PC-3 (cell line): Measurements from ENCODE around the gene KRT85. TPM values are rescaled to one million over a fixed set of nuclear protein-coding genes. Genes with fewer than 3 reads are reported as not detected.

ENCODE experiments used
- ATAC-seq: fragments of 200-7000 bp; cut with Tn5 transposase; 2 replicates; pipeline ENCODE4 v1.9.1; 2020; ENCODE audit warnings: mild to moderate bottlenecking, moderate library complexity
- BruUV-seq: library from RNA; stranded (reverse); fragments of 400-500 nt; replicated peaks from 2 replicates; lab custom pipeline; 2021; lab: Mats Ljungman, UMichigan
- CTCF ChIA-PET: fragments of 300-600 bp; sonication (Branson Sonifier 250); formaldehyde crosslinking; loops from one replicate; lab custom pipeline; 2022; ENCODE audit warnings: antibody characterized with exemption; lab: Charles Lee
- POLR2A ChIA-PET: fragments of 300-600 bp; sonication (Branson Sonifier 250); formaldehyde crosslinking; loops from one replicate; lab custom pipeline; 2022; ENCODE audit warnings: antibody characterized with exemption; ENCODE audit not compliant: unreplicated experiment; lab: Charles Lee
- DNase-seq: peaks from one replicate; pipeline ENCODE4 v3.0.0-alpha.2; 2015
- H2AFZ ChIP-seq: fragments of 300-600 bp; sonication (generic); 2 replicates; pipeline ENCODE4 v1.6.0; 2016; ENCODE audit warnings: antibody characterized with exemption, low read length
- H3F3A ChIP-seq: fragments of 300-600 bp; sonication (generic); one replicate; pipeline ENCODE4 v1.6.0; 2017; ENCODE audit warnings: antibody characterized with exemption, low read length, control low read depth, mild to moderate bottlenecking; ENCODE audit not compliant: unreplicated experiment
- H3K27ac ChIP-seq: fragments of 300-600 bp; sonication (generic); 2 replicates; pipeline ENCODE4 v1.5.1; 2016; ENCODE audit warnings: mild to moderate bottlenecking, low read length
- H3K27me3 ChIP-seq: fragments of 300-600 bp; sonication (generic); 2 replicates; pipeline ENCODE4 v1.6.1; 2016; ENCODE audit warnings: low read length, mixed read lengths
- H3K36me3 ChIP-seq: fragments of 300-600 bp; sonication (generic); 2 replicates; pipeline ENCODE4 v1.6.1; 2016; ENCODE audit warnings: low read depth, mixed run types, low read length, mixed read lengths
- H3K4me1 ChIP-seq: fragments of 300-600 bp; sonication (generic); 2 replicates; pipeline ENCODE4 v1.5.1; 2016; ENCODE audit warnings: low read length; ENCODE audit not compliant: insufficient read depth
- H3K4me2 ChIP-seq: fragments of 300-600 bp; sonication (generic); 2 replicates; pipeline ENCODE4 v1.6.0; 2016; ENCODE audit warnings: low read length
- H3K4me3 ChIP-seq: fragments of 300-600 bp; sonication (generic); 2 replicates; pipeline ENCODE4 v1.5.1; 2016; ENCODE audit warnings: mild to moderate bottlenecking, low read length, mixed read lengths
- H3K79me2 ChIP-seq: fragments of 300-600 bp; sonication (generic); 2 replicates; pipeline ENCODE4 v1.6.1; 2017; ENCODE audit warnings: low read length, mixed read lengths
- H3K9ac ChIP-seq: fragments of 300-600 bp; sonication (generic); 2 replicates; pipeline ENCODE4 v1.6.0; 2016; ENCODE audit warnings: mild to moderate bottlenecking, low read length
- H3K9me2 ChIP-seq: fragments of 300-600 bp; sonication (generic); replicated peaks from 2 replicates; pipeline ENCODE4 v1.6.1; 2016; ENCODE audit warnings: mixed run types, low read length, mixed read lengths
- H3K9me3 ChIP-seq: fragments of 300-600 bp; sonication (generic); 2 replicates; pipeline ENCODE4 v1.6.1; 2016; ENCODE audit warnings: low read length, mixed read lengths
- H4K20me1 ChIP-seq: fragments of 300-600 bp; sonication (generic); 2 replicates; pipeline ENCODE4 v1.6.1; 2016; ENCODE audit warnings: low read length, mixed read lengths
- EZH2 ChIP-seq: fragments of 300-600 bp; sonication (generic); IDR thresholded peaks from one replicate; pipeline ENCODE4 v1.6.1; 2017; ENCODE audit warnings: antibody characterized with exemption, mild to moderate bottlenecking, low read length; ENCODE audit not compliant: unreplicated experiment
- EZH2phosphoT487 ChIP-seq: fragments of 300-600 bp; sonication (generic); IDR thresholded peaks from 2 replicates; pipeline ENCODE4 v1.6.1; 2018; ENCODE audit warnings: mild to moderate bottlenecking, antibody characterized with exemption, low read length, borderline replicate concordance
- intact Hi-C: fragments of 100-400 bp; cut with micrococcal nuclease; formaldehyde crosslinking; loops from 2 replicates; pipeline ENCODE4 v1.9.0; 2023
- total RNA-seq: library from RNA; depleted of rRNA; stranded (reverse); fragments of >200 nt; gene quantifications from 2 replicates; pipeline ENCODE4 v1.2.3, GENCODE V29; 2014
- TF ChIP-seq, protein P1 (sequence below): fragments of 300-600 bp; sonication (generic); conservative IDR thresholded peaks from 2 replicates; pipeline ENCODE4 v1.5.1; 2017; ENCODE audit warnings: antibody characterized with exemption, low read depth, mild to moderate bottlenecking, low read length

The KRT85 gene
- total RNA-seq, 1 experiment from 2014 or later, result not detected

DNA sequence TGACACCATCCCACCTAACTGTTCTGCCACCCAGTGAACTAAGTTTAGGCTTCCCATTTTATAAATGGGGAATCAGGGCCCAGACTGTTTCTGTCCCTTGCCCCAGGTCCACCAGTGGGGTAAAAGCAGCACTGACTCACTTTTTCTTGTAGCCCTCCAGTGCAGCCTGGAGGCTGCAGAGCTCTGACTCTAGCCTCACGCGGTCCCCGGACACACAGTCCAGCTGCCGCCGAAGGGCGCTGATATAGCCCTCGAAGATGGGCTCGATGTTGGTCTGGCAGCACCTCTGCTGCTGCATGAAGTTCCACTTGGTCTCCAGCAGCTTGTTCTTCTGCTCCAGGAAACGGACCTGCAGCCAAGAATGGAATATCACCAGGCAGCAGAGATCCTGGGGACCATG, 36.3 kb upstream of the KRT85 start:
- no TSS peak for BruUV-seq

DNA sequence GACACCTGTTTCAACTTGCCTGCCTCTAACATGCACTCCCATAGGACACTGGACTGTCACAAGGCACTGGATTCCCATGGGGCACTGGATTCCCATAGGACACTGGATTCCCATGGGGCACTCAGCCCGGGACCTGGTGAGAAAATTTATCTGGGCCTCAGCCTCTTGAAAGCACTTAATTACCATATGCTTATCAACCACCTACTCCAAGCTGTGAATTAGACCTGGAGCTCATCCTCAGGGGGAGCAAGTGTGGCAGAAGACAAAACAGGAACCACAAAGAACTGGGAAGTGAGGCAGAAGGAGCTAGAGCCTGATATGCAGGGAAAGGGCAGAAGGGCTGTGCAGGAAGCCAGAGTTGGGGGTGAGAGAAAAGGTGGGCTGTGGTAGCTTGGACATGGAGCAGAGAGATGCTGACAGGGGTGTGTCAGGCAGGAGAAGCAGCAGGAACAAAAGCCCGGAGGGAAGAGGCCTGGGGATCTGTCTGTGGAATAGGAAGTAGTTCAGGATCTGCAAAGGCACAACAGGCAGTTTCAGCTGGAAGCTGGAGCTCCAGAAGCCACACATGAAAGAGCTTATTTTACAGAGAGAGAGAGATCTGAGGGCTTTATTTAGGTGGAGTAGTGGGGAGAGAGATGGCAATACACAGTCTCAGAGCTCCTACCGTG, 35.7 kb upstream of the KRT85 start:
- H3K9me2 ChIP-seq, result no peaks in the 10 kb centered on the region
- TF ChIP-seq EZH2phosphoT487, result no peak
- TF ChIP-seq EZH2, result no peak
- TF ChIP-seq, protein P1, sequence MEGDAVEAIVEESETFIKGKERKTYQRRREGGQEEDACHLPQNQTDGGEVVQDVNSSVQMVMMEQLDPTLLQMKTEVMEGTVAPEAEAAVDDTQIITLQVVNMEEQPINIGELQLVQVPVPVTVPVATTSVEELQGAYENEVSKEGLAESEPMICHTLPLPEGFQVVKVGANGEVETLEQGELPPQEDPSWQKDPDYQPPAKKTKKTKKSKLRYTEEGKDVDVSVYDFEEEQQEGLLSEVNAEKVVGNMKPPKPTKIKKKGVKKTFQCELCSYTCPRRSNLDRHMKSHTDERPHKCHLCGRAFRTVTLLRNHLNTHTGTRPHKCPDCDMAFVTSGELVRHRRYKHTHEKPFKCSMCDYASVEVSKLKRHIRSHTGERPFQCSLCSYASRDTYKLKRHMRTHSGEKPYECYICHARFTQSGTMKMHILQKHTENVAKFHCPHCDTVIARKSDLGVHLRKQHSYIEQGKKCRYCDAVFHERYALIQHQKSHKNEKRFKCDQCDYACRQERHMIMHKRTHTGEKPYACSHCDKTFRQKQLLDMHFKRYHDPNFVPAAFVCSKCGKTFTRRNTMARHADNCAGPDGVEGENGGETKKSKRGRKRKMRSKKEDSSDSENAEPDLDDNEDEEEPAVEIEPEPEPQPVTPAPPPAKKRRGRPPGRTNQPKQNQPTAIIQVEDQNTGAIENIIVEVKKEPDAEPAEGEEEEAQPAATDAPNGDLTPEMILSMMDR, result no peak
- no peaks in the 10 kb centered on the region for H3F3A ChIP-seq
- no peaks in the 10 kb centered on the region for H3K27me3 ChIP-seq
- no peak overlapping the region for H3K9ac ChIP-seq
- intact Hi-C loops, result no loop called here
- no peaks in the 10 kb centered on the region for H4K20me1 ChIP-seq
- H3K79me2 ChIP-seq, result no peaks in the 10 kb centered on the region
- no peak overlapping the region for H3K4me3 ChIP-seq
- no peak for ATAC-seq
- POLR2A ChIA-PET, result no interaction called here
- H3K9me3 ChIP-seq, result no peaks in the 10 kb centered on the region
- no peak overlapping the region for H2AFZ ChIP-seq
- BruUV-seq, result no TSS peak
- no peaks in the 10 kb centered on the region for H3K4me1 ChIP-seq
- H3K36me3 ChIP-seq, result no peaks in the 10 kb centered on the region
- CTCF ChIA-PET, result interaction anchor here (0.5 kb wide), 1 partner anchor 76 kb away, joined by 3 read pairs; no protein-coding TSS in a partner anchor
- no peak for DNase-seq
- H3K4me2 ChIP-seq, result no peak overlapping the region
- H3K27ac ChIP-seq, result no peak overlapping the region

More for the DNA sequence above, 36.3 kb upstream of the KRT85 start:
- H3K4me3 ChIP-seq, result no peak overlapping the region
- H3K4me2 ChIP-seq, result no peak overlapping the region
- no peaks in the 10 kb centered on the region for H4K20me1 ChIP-seq
- no peaks in the 10 kb centered on the region for H3K9me3 ChIP-seq
- intact Hi-C loops, result no loop called here
- no peaks in the 10 kb centered on the region for H3K9me2 ChIP-seq
- H3K36me3 ChIP-seq, result no peaks in the 10 kb centered on the region
- no peak overlapping the region for H3K27ac ChIP-seq
- H3K4me1 ChIP-seq, result no peaks in the 10 kb centered on the region
- no peaks in the 10 kb centered on the region for H3K27me3 ChIP-seq
- ChIA-PET POLR2A (no interaction called here), CTCF (interaction anchor here (0.5 kb wide), 1 partner anchor 75 kb away, joined by 3 read pairs; no protein-coding TSS in a partner anchor)
- H3F3A ChIP-seq, result no peaks in the 10 kb centered on the region
- no peak for DNase-seq
- no peak overlapping the region for H3K9ac ChIP-seq
- no peak for TF ChIP-seq EZH2
- TF ChIP-seq, protein P1, result no peak
- TF ChIP-seq EZH2phosphoT487, result no peak
- ATAC-seq, result no peak
- no peaks in the 10 kb centered on the region for H3K79me2 ChIP-seq
- H2AFZ ChIP-seq, result no peak overlapping the region

GRCh38 chr12:52402377-52402776, 35.1 kb upstream of the KRT85 start:
- Histone ChIP-seq H3K9ac (no peak overlapping the region), H3K27me3 (no peaks in the 10 kb centered on the region), H2AFZ (no peak overlapping the region), H3K4me1 (no peaks in the 10 kb centered on the region), H3K36me3 (no peaks in the 10 kb centered on the region), H3K79me2 (no peaks in the 10 kb centered on the region), H3K4me2 (no peak overlapping the region), H3F3A (no peaks in the 10 kb centered on the region), H4K20me1 (no peaks in the 10 kb centered on the region), H3K9me3 (no peaks in the 10 kb centered on the region), H3K4me3 (no peak overlapping the region), H3K27ac (no peak overlapping the region), H3K9me2 (no peaks in the 10 kb centered on the region)
- ChIA-PET POLR2A (no interaction called here), CTCF (no interaction called here)
- DNase-seq (no peak), ATAC-seq (no peak)
- intact Hi-C loops, result no loop called here
- no peak for TF ChIP-seq EZH2
- no peak for TF ChIP-seq EZH2phosphoT487
- TF ChIP-seq, protein P1, result no peak
- no TSS peak for BruUV-seq
